H9 (cell line): ENCODE data around the gene COL18A1. TPM values are rescaled to one million over a fixed set of nuclear protein-coding genes. Genes with fewer than 3 reads are reported as not detected.

Experiments used
- DNase-seq: peaks from one replicate; pipeline ENCODE4 v3.0.0-alpha.2; 2017
- H2AFZ ChIP-seq: one replicate; pipeline ENCODE4 v1.6.1; 2013; ENCODE audit warnings: mild to moderate bottlenecking, low read length, control low read depth, moderate library complexity
- H2AK5ac ChIP-seq: 2 replicates; pipeline ENCODE4 v1.6.1; 2013; ENCODE audit warnings: low read length, control low read depth, mixed read lengths; ENCODE audit not compliant: insufficient read length
- H2BK120ac ChIP-seq: one replicate; pipeline ENCODE4 v1.6.1; 2013; ENCODE audit warnings: low read depth, mild to moderate bottlenecking, low read length, control low read depth, inconsistent platforms; ENCODE audit not compliant: poor library complexity, severe bottlenecking
- H2BK12ac ChIP-seq: 2 replicates; pipeline ENCODE4 v1.6.1; 2013; ENCODE audit warnings: low read length, control low read depth, mixed read lengths, low read depth; ENCODE audit not compliant: insufficient read length
- H2BK15ac ChIP-seq: 2 replicates; pipeline ENCODE4 v1.6.1; 2013; ENCODE audit warnings: low read depth, low read length, control low read depth
- H2BK20ac ChIP-seq: one replicate; pipeline ENCODE4 v1.6.1; 2013; ENCODE audit warnings: low read depth, mild to moderate bottlenecking, low read length, control low read depth, inconsistent platforms; ENCODE audit not compliant: poor library complexity, severe bottlenecking
- H2BK5ac ChIP-seq: 2 replicates; pipeline ENCODE4 v1.6.1; 2013; ENCODE audit warnings: low read length, control low read depth, mixed read lengths; ENCODE audit not compliant: insufficient read length
- H3K14ac ChIP-seq: 2 replicates; pipeline ENCODE4 v1.6.1; 2013; ENCODE audit warnings: low read length, control low read depth; ENCODE audit not compliant: insufficient read depth
- H3K18ac ChIP-seq: 2 replicates; pipeline ENCODE4 v1.6.1; 2013; ENCODE audit warnings: low read depth, mild to moderate bottlenecking, mixed read lengths, low read length, control low read depth; ENCODE audit not compliant: insufficient read length
- H3K23ac ChIP-seq: 2 replicates; pipeline ENCODE4 v1.6.1; 2013; ENCODE audit warnings: low read length, control low read depth, mixed read lengths, low read depth; ENCODE audit not compliant: insufficient read length
- H3K23me2 ChIP-seq: 2 replicates; pipeline ENCODE4 v1.6.1; 2013; ENCODE audit warnings: low read depth, mild to moderate bottlenecking, mixed read lengths, low read length, control low read depth; ENCODE audit not compliant: insufficient read length, poor library complexity, severe bottlenecking
- H3K27ac ChIP-seq: 2 replicates; pipeline ENCODE4 v1.5.1; 2013; ENCODE audit warnings: low read length, control low read depth, mixed read lengths, low read depth; ENCODE audit not compliant: insufficient read length
- H3K27me3 ChIP-seq: 2 replicates; pipeline ENCODE4 v1.6.1; 2013; ENCODE audit warnings: low read length, control low read depth, inconsistent platforms; ENCODE audit not compliant: insufficient read depth
- H3K4ac ChIP-seq: 2 replicates; pipeline ENCODE4 v1.6.1; 2013; ENCODE audit warnings: low read depth, mild to moderate bottlenecking, control low read depth, inconsistent platforms, low read length, moderate library complexity
- H3K4me1 ChIP-seq: 2 replicates; pipeline ENCODE4 v1.6.1; 2013; ENCODE audit warnings: low read length, control low read depth, inconsistent platforms; ENCODE audit not compliant: insufficient read depth
- H3K4me2 ChIP-seq: 2 replicates; pipeline ENCODE4 v1.6.1; 2013; ENCODE audit warnings: low read length, control low read depth, mixed read lengths; ENCODE audit not compliant: insufficient read length, insufficient read depth
- H3K56ac ChIP-seq: 2 replicates; pipeline ENCODE4 v1.6.1; 2013; ENCODE audit warnings: low read depth, mild to moderate bottlenecking, mixed read lengths, low read length, control low read depth; ENCODE audit not compliant: insufficient read length
- H3K79me1 ChIP-seq: 2 replicates; pipeline ENCODE4 v1.6.1; 2013; ENCODE audit warnings: low read depth, mild to moderate bottlenecking, moderate library complexity, low read length, control low read depth, inconsistent platforms; ENCODE audit not compliant: insufficient read depth, poor library complexity, severe bottlenecking
- H3K79me2 ChIP-seq: 2 replicates; pipeline ENCODE4 v1.6.1; 2013; ENCODE audit warnings: low read length, control low read depth, inconsistent platforms; ENCODE audit not compliant: insufficient read depth
- H3K9ac ChIP-seq: 2 replicates; pipeline ENCODE4 v1.6.1; 2013; ENCODE audit warnings: low read length, control low read depth, mixed read lengths; ENCODE audit not compliant: insufficient read length; ENCODE audit errors: extremely low read depth
- H3K9me3 ChIP-seq: one replicate; pipeline ENCODE4 v1.6.1; 2013; ENCODE audit warnings: low read depth, low read length, inconsistent platforms; ENCODE audit not compliant: control insufficient read depth
- H3T11ph ChIP-seq: one replicate; pipeline ENCODE4 v1.6.1; 2013; ENCODE audit warnings: mild to moderate bottlenecking, low read length, control low read depth, inconsistent platforms
- H4K20me1 ChIP-seq: one replicate; pipeline ENCODE4 v1.6.1; 2013; ENCODE audit not compliant: control insufficient read depth, insufficient read length, insufficient read depth
- H4K5ac ChIP-seq: 2 replicates; pipeline ENCODE4 v1.6.1; 2013; ENCODE audit warnings: low read depth, mild to moderate bottlenecking, mixed read lengths, low read length, control low read depth; ENCODE audit not compliant: insufficient read length
- H4K8ac ChIP-seq: replicated peaks from 2 replicates; pipeline ENCODE4 v1.6.1; 2013; ENCODE audit warnings: low read length, control low read depth, mixed read lengths, low read depth; ENCODE audit not compliant: insufficient read length
- H4K91ac ChIP-seq: 2 replicates; pipeline ENCODE4 v1.6.1; 2013; ENCODE audit warnings: low read depth, mild to moderate bottlenecking, moderate library complexity, mixed read lengths, low read length, control low read depth; ENCODE audit not compliant: insufficient read length
- H3K27ac Mint-ChIP-seq, 3 experiments: 2 replicates in 2 of 3; 3 replicates in 1 of 3; pipeline ENCODE4 v1.8.0; 2020 to 2021; ENCODE audit warnings: mixed read lengths in 3 of 3, mild to moderate bottlenecking in 1 of 3, moderate library complexity in 1 of 3
- H3K27me3 Mint-ChIP-seq: 2 replicates; pipeline ENCODE4 v1.8.0; 2021; ENCODE audit warnings: low read depth, mild to moderate bottlenecking, moderate library complexity, mixed read lengths
- H3K36me3 Mint-ChIP-seq, 3 experiments: 2 replicates in 2 of 3; 3 replicates in 1 of 3; pipeline ENCODE4 v1.8.0; 2020 to 2021; ENCODE audit warnings: low read depth in 3 of 3, mixed read lengths in 3 of 3; ENCODE audit not compliant: insufficient read depth in 1 of 3
- H3K4me1 Mint-ChIP-seq, 2 experiments: 2 replicates each; pipeline ENCODE4 v1.8.0; 2020; ENCODE audit warnings: mixed read lengths in 2 of 2
- H3K4me3 Mint-ChIP-seq, 2 experiments: 2 replicates in 1 of 2; 3 replicates in 1 of 2; pipeline ENCODE4 v1.8.0; 2020 to 2021; ENCODE audit warnings: mild to moderate bottlenecking in 2 of 2, mixed read lengths in 2 of 2, moderate library complexity in 1 of 2
- H3K9me3 Mint-ChIP-seq, 2 experiments: 2 replicates in 1 of 2; 3 replicates in 1 of 2; pipeline ENCODE4 v1.8.0; 2020; ENCODE audit warnings: mild to moderate bottlenecking in 2 of 2, mixed read lengths in 2 of 2, moderate library complexity in 1 of 2
- WGBS: extraction: QIAGEN DNeasy Blood & Tissue Kit; methylation state at CpG from one replicate; pipeline ENCODE4 v1.1.7; 2013; ENCODE audit warnings: missing lambda C conversion rate, low lambda C conversion rate, mixed read lengths; ENCODE audit not compliant: insufficient read length; ENCODE audit errors: extremely low coverage; 5-methylcytosine and 5-hydroxymethylcytosine counted together
- total RNA-seq: library from RNA; stranded (reverse); gene quantifications from 2 replicates; pipeline ENCODE4 v1.2.1, GENCODE V29; 2021
- TF ChIP-seq, protein P1 (sequence below): fragments of 200-600 bp; sonication (generic); conservative IDR thresholded peaks from 3 replicates; pipeline ENCODE4 v1.8.0; 2021; ENCODE audit warnings: antibody characterized with exemption, mild to moderate bottlenecking

The COL18A1 gene
- total RNA-seq, 1 experiment from 2014 or later = 232 TPM

DNA sequence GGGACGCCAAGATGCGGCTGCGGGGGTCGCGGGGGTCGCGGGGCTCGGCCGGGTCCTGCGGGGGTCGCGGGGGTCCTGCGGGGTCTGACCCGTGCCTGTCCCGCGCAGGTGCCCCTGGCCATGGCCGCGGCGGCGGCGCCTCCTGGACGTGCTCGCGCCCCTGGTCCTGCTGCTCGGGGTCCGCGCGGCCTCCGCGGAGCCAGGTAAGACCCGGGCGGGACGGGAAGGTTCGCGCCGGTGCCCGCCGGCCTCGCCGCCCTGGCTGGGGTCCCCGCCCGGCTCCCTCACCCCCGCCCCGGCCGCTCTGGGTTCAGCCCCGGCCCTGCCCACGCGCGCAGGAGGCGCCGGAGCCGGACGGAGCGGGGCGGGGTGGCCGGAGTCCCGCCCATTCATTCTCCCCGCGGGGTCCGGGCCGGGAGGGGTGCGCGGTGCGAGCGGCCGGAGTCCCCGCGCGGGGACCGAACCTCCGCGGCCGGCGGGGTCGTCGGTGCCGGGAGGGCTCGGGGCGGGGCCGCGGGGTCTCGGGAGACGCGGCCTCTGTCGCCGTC, 380 bp downstream of the COL18A1 start:
- H3K4me3 Mint-ChIP-seq = peak overlapping the region in 1 of 2 experiments; percentile 45; a peak in 2 of 5 replicates

More for the DNA sequence above, 380 bp downstream of the COL18A1 start:
- H4K91ac ChIP-seq = no peak overlapping the region
- peaks cover 24% of the 10 kb centered on the region for H3K27me3 Mint-ChIP-seq
- no peak overlapping the region for H3K27ac Mint-ChIP-seq
- H3K4me1 Mint-ChIP-seq = peaks cover 50% of the 10 kb centered on the region in 2 experiments
- no peak overlapping the region for H2BK120ac ChIP-seq
- peaks cover 29% of the 10 kb centered on the region; the same call in 1 of the 2 replicates for H3K79me2 ChIP-seq
- H3K79me1 ChIP-seq = no peaks in the 10 kb centered on the region
- H3K27me3 ChIP-seq = no peaks in the 10 kb centered on the region
- no peak overlapping the region for H2BK5ac ChIP-seq
- H3K9me3 Mint-ChIP-seq = peaks cover 11 to 13% of the 10 kb centered on the region in 2 experiments
- TF ChIP-seq, protein P1, sequence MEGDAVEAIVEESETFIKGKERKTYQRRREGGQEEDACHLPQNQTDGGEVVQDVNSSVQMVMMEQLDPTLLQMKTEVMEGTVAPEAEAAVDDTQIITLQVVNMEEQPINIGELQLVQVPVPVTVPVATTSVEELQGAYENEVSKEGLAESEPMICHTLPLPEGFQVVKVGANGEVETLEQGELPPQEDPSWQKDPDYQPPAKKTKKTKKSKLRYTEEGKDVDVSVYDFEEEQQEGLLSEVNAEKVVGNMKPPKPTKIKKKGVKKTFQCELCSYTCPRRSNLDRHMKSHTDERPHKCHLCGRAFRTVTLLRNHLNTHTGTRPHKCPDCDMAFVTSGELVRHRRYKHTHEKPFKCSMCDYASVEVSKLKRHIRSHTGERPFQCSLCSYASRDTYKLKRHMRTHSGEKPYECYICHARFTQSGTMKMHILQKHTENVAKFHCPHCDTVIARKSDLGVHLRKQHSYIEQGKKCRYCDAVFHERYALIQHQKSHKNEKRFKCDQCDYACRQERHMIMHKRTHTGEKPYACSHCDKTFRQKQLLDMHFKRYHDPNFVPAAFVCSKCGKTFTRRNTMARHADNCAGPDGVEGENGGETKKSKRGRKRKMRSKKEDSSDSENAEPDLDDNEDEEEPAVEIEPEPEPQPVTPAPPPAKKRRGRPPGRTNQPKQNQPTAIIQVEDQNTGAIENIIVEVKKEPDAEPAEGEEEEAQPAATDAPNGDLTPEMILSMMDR = no peak
- no peak overlapping the region for H3K4me2 ChIP-seq
- H3T11ph ChIP-seq = no peak overlapping the region
- H3K36me3 Mint-ChIP-seq = peaks cover 4 to 26% (median 11%) of the 10 kb centered on the region in 3 experiments
- H3K23me2 ChIP-seq = peaks cover 10% of the 10 kb centered on the region
- H2BK12ac ChIP-seq = no peak overlapping the region
- H4K20me1 ChIP-seq = peaks cover 2% of the 10 kb centered on the region
- no peak overlapping the region for H3K23ac ChIP-seq
- no peak overlapping the region for H2AFZ ChIP-seq
- no peak overlapping the region for H2BK20ac ChIP-seq
- H3K4me1 ChIP-seq = peaks cover 15% of the 10 kb centered on the region; the same call in 1 of the 2 replicates
- no peak overlapping the region for H3K56ac ChIP-seq
- no peaks in the 10 kb centered on the region for H3K9me3 ChIP-seq
- H2AK5ac ChIP-seq = no peak overlapping the region
- H3K4ac ChIP-seq = no peak overlapping the region
- H4K8ac ChIP-seq = no peak overlapping the region
- H4K5ac ChIP-seq = no peak overlapping the region
- peak overlapping the region; percentile 63 for H3K14ac ChIP-seq
- no peak overlapping the region for H3K9ac ChIP-seq
- WGBS = no CpG with 5 or more reads among the region's 86 CpGs
- no peak overlapping the region for H2BK15ac ChIP-seq
- H3K18ac ChIP-seq = no peak overlapping the region
- DNase-seq = no peak
- no peak overlapping the region for H3K27ac ChIP-seq
